H1 (cell line): ENCODE data around the gene DEFB114. TPM values are rescaled to one million over a fixed set of nuclear protein-coding genes. Genes with fewer than 3 reads are reported as not detected.

Source experiments
- CTCF ChIA-PET: fragments of 300-600 bp; sonication (Branson Sonifier 250); formaldehyde crosslinking; loops from one replicate; lab custom pipeline; 2021; ENCODE audit not compliant: partially characterized antibody; lab: Charles Lee
- POLR2A ChIA-PET: fragments of 300-600 bp; sonication (Branson Sonifier 250); formaldehyde crosslinking; loops from one replicate; lab custom pipeline; 2021; ENCODE audit warnings: inconsistent platforms; ENCODE audit not compliant: partially characterized antibody; lab: Charles Lee
- DNase-seq, 2 experiments: peaks; one replicate each; pipeline versions ENCODE4 v3.0.0 to v3.0.0-alpha.2; 2010 to 2022; ENCODE audit warnings: low spot score in 2 of 2, low read depth in 1 of 2, mixed read lengths in 1 of 2
- FAIRE-seq: peaks from 2 replicates; lab custom pipeline; 2011; peaks lifted over from hg19 to GRCh38; lab: Jason Lieb, UNC
- H2AFZ ChIP-seq: 2 replicates; pipeline ENCODE4 v1.8.1; 2012; ENCODE audit warnings: low read length, inconsistent platforms
- H2AK5ac ChIP-seq: 2 replicates; pipeline ENCODE4 v1.6.1; 2013; ENCODE audit warnings: low read depth, low read length
- H2BK120ac ChIP-seq: replicated peaks from 2 replicates; pipeline ENCODE3; 2013; ENCODE audit warnings: low read depth, low read length, inconsistent platforms
- H2BK12ac ChIP-seq: 2 replicates; pipeline ENCODE4 v1.6.1; 2013; ENCODE audit warnings: low read depth, low read length
- H2BK15ac ChIP-seq: 2 replicates; pipeline ENCODE4 v1.6.1; 2013; ENCODE audit warnings: low read length
- H2BK20ac ChIP-seq: 2 replicates; pipeline ENCODE4 v1.6.1; 2013; ENCODE audit warnings: low read length
- H2BK5ac ChIP-seq: 2 replicates; pipeline ENCODE4 v1.6.1; 2013; ENCODE audit warnings: low read depth, low read length
- H3K14ac ChIP-seq: 2 replicates; pipeline ENCODE4 v1.6.1; 2013; ENCODE audit warnings: inconsistent platforms; ENCODE audit not compliant: insufficient read length
- H3K18ac ChIP-seq: 2 replicates; pipeline ENCODE4 v1.6.1; 2013; ENCODE audit warnings: low read length; ENCODE audit errors: extremely low read depth
- H3K23ac ChIP-seq: 2 replicates; pipeline ENCODE4 v1.6.1; 2013; ENCODE audit warnings: inconsistent platforms; ENCODE audit not compliant: insufficient read length
- H3K23me2 ChIP-seq: 2 replicates; pipeline ENCODE4 v1.6.1; 2013; ENCODE audit warnings: low read depth, low read length
- H3K27ac ChIP-seq: 2 replicates; pipeline ENCODE4 v1.6.1; 2011; ENCODE audit warnings: low read depth, low read length, inconsistent platforms
- H3K27me3 ChIP-seq, 4 experiments: replicated peaks in 1 of 4; 1 replicate in 1 of 4; 2 replicates in 3 of 4; pipeline versions ENCODE4 v1.6.1 to v1.8.1; 2011 to 2013; ENCODE audit warnings: low read length in 3 of 4, mild to moderate bottlenecking in 3 of 4, inconsistent platforms in 2 of 4, mixed read lengths in 2 of 4, moderate library complexity in 1 of 4; ENCODE audit not compliant: control insufficient read depth in 3 of 4, insufficient read depth in 3 of 4; ENCODE audit errors: extremely low read depth in 1 of 4
- H3K36me3 ChIP-seq, 4 experiments: 2 replicates each; pipeline versions ENCODE4 v1.6.1 to v1.8.1; 2011 to 2013; ENCODE audit warnings: mild to moderate bottlenecking in 4 of 4, low read length in 3 of 4, moderate library complexity in 2 of 4, control low read depth in 1 of 4, inconsistent platforms in 1 of 4; ENCODE audit not compliant: insufficient read depth in 4 of 4, control insufficient read depth in 2 of 4
- H3K4ac ChIP-seq: replicated peaks from 2 replicates; pipeline ENCODE3; 2013; ENCODE audit warnings: low read length, low read depth, mixed read lengths, inconsistent platforms; ENCODE audit not compliant: insufficient read length
- H3K4me1 ChIP-seq, 4 experiments: replicated peaks in 1 of 4; 1 replicate in 1 of 4; 2 replicates in 3 of 4; pipeline versions ENCODE4 v1.6.1 to v1.8.1; 2011 to 2013; ENCODE audit warnings: low read length in 3 of 4, inconsistent platforms in 2 of 4, mixed read lengths in 1 of 4; ENCODE audit not compliant: insufficient read depth in 4 of 4, control insufficient read depth in 3 of 4
- H3K4me2 ChIP-seq, 2 experiments: 2 replicates each; pipeline versions ENCODE4 v1.6.1 to v1.8.1; 2011 to 2013; ENCODE audit warnings: low read depth in 2 of 2, low read length in 2 of 2, control low read depth in 1 of 2, inconsistent platforms in 1 of 2, mild to moderate bottlenecking in 1 of 2; ENCODE audit not compliant: insufficient read depth in 1 of 2
- H3K4me3 ChIP-seq, 4 experiments: fragments of 200-600, 300-600 bp in 1 of 4; sonication (generic), shearing (Covaris generic), sonication (Bioruptor Twin) in 1 of 4; 2 replicates each; pipeline versions ENCODE4 v1.5.1 to v1.8.1; 2011 to 2016; ENCODE audit warnings: low read length in 4 of 4, low read depth in 3 of 4, control low read depth in 2 of 4, inconsistent platforms in 2 of 4, mild to moderate bottlenecking in 2 of 4, mixed read lengths in 1 of 4, moderate library complexity in 1 of 4; ENCODE audit not compliant: insufficient read depth in 2 of 4; ENCODE audit errors: extremely low read depth in 1 of 4
- H3K56ac ChIP-seq: replicated peaks from 2 replicates; pipeline ENCODE3; 2013; ENCODE audit warnings: low read depth, mild to moderate bottlenecking, mixed read lengths, low read length, inconsistent platforms; ENCODE audit not compliant: insufficient read length
- H3K79me1 ChIP-seq: 2 replicates; pipeline ENCODE4 v1.6.1; 2013; ENCODE audit warnings: low read depth, low read length, control low read depth
- H3K79me2 ChIP-seq, 2 experiments: 2 replicates each; pipeline versions ENCODE4 v1.6.1 to v1.8.1; 2012 to 2013; ENCODE audit warnings: low read length in 2 of 2, mild to moderate bottlenecking in 2 of 2, inconsistent platforms in 1 of 2; ENCODE audit not compliant: insufficient read depth in 2 of 2, control insufficient read depth in 1 of 2
- H3K9ac ChIP-seq, 4 experiments: replicated peaks in 1 of 4; 1 replicate in 1 of 4; 2 replicates in 3 of 4; pipeline versions ENCODE4 v1.6.1 to v1.8.1; 2011 to 2013; ENCODE audit warnings: low read depth in 3 of 4, low read length in 3 of 4, control low read depth in 2 of 4, mild to moderate bottlenecking in 2 of 4, moderate library complexity in 2 of 4, inconsistent platforms in 1 of 4; ENCODE audit errors: extremely low read depth in 1 of 4
- H3K9me3 ChIP-seq, 2 experiments: 2 replicates each; pipeline versions ENCODE4 v1.6.1 to v1.8.1; 2012 to 2013; ENCODE audit warnings: mild to moderate bottlenecking in 2 of 2, moderate library complexity in 2 of 2, control low read depth in 1 of 2, inconsistent platforms in 1 of 2, low read depth in 1 of 2, low read length in 1 of 2, mixed read lengths in 1 of 2; ENCODE audit not compliant: insufficient read depth in 2 of 2
- H4K20me1 ChIP-seq, 2 experiments: replicated peaks in 1 of 2; 2 replicates each; pipeline versions ENCODE3 to v1.8.1; 2011 to 2013; ENCODE audit warnings: inconsistent platforms in 2 of 2, low read length in 2 of 2, mild to moderate bottlenecking in 1 of 2; ENCODE audit not compliant: insufficient read depth in 2 of 2, control insufficient read depth in 1 of 2
- H4K5ac ChIP-seq: 2 replicates; pipeline ENCODE4 v1.6.1; 2013; ENCODE audit warnings: low read length, low read depth, mixed read lengths, inconsistent platforms; ENCODE audit not compliant: insufficient read length
- H4K8ac ChIP-seq: 2 replicates; pipeline ENCODE4 v1.8.0; 2013; ENCODE audit warnings: mild to moderate bottlenecking, moderate library complexity, low read length, inconsistent platforms; ENCODE audit not compliant: insufficient read depth; ENCODE audit errors: extremely low read depth
- H4K91ac ChIP-seq: replicated peaks from 2 replicates; pipeline ENCODE3; 2013; ENCODE audit warnings: low read length, mixed read lengths, inconsistent platforms; ENCODE audit not compliant: insufficient read length
- CTBP2 ChIP-seq: IDR thresholded peaks from 2 replicates; pipeline ENCODE4 v1.7.0; 2011; ENCODE audit warnings: borderline replicate concordance, mild to moderate bottlenecking, moderate library complexity, mixed read lengths, low read length; ENCODE audit not compliant: insufficient read depth, insufficient read length
- YY1 ChIP-seq: IDR thresholded peaks from 2 replicates; pipeline ENCODE4 v1.6.1; 2011; ENCODE audit warnings: low read depth, mild to moderate bottlenecking, low read length
- WGBS, 2 experiments: shearing (Covaris generic) in 1 of 2; methylation state at CpG; one replicate each; pipeline versions ENCODE4 v1.1.6 to v1.1.7; 2013 to 2015; ENCODE audit warnings: low lambda C conversion rate in 2 of 2, mixed read lengths in 2 of 2, inconsistent platforms in 1 of 2, low coverage in 1 of 2, missing lambda C conversion rate in 1 of 2; ENCODE audit not compliant: insufficient replicate concordance in 2 of 2, insufficient coverage in 1 of 2, insufficient read length in 1 of 2; ENCODE audit errors: extremely low coverage in 1 of 2, missing lambda C conversion rate in 1 of 2; 5-methylcytosine and 5-hydroxymethylcytosine counted together
- polyA plus RNA-seq, 7 experiments: library from polyadenylated mRNA; depleted of rRNA in 3 of 7; stranded (reverse) in 5 of 7; unstranded in 2 of 7; fragments of >200 nt in 5 of 7; fragments of 200-250 nt in 2 of 7; gene quantifications; 1 replicate in 5 of 7; 2 replicates in 1 of 7; 4 replicates in 1 of 7; pipeline versions ENCODE4 v1.2.1 to v1.2.3, GENCODE V29; 2011 to 2013; ENCODE audit warnings: missing spikeins in 2 of 7, mixed read lengths in 2 of 7
- total RNA-seq: library from RNA; stranded (reverse); fragmentation: NEBNext Ultra II Directional; extraction: Animal tissue kit (Norgen Biotek cat#: 25700); gene quantifications from 2 replicates; pipeline ENCODE4 v1.2.1, GENCODE V29; 2021

The DEFB114 gene
- total and polyA plus RNA-seq, 2 of the 8 experiments (the other 6 are each of a cell fraction or from before 2014, with no cell fraction given) = not detected

GRCh38 chr6:49939993-49940498 lies 23.9 kb downstream of the DEFB114 start:
- no peaks in the 10 kb centered on the region for H3K27me3 ChIP-seq
- H3K79me2 ChIP-seq = no peaks in the 10 kb centered on the region
- H2BK5ac ChIP-seq = no peak overlapping the region
- H3K23ac ChIP-seq = no peak overlapping the region
- no peak overlapping the region for H2BK15ac ChIP-seq
- H3K79me1 ChIP-seq = no peaks in the 10 kb centered on the region
- H3K56ac ChIP-seq = no peak overlapping the region
- no peaks in the 10 kb centered on the region for H3K4me1 ChIP-seq
- H2BK20ac ChIP-seq = no peak overlapping the region
- H3K4me3 ChIP-seq = no peak overlapping the region
- no peak overlapping the region for H2BK120ac ChIP-seq
- no peak overlapping the region for H2AK5ac ChIP-seq
- no peak for DNase-seq
- no peak overlapping the region for H3K14ac ChIP-seq
- H4K8ac ChIP-seq = no peak overlapping the region
- H2AFZ ChIP-seq = no peak overlapping the region
- no peak overlapping the region for H3K18ac ChIP-seq
- no peaks in the 10 kb centered on the region for H3K36me3 ChIP-seq
- H3K4me2 ChIP-seq = no peak overlapping the region
- no peak overlapping the region for H2BK12ac ChIP-seq
- no peak for FAIRE-seq
- no peaks in the 10 kb centered on the region for H3K23me2 ChIP-seq
- H3K27ac ChIP-seq = no peak overlapping the region
- WGBS, 2 experiments = 72% methylated on average over 3 of the region's 3 CpGs; no CpG with 5 or more reads in 1 of the 2 experiments
- H3K4ac ChIP-seq = no peak overlapping the region
- ChIA-PET CTCF (interaction anchor here (0.9 to 1.1 kb wide), 2 partner anchors 16 to 32 kb away, joined by 3 read pairs; no protein-coding TSS in a partner anchor), POLR2A (no interaction called here)
- no peak overlapping the region for H3K9ac ChIP-seq
- no peak for TF ChIP-seq CTBP2
- TF ChIP-seq YY1 = peak; percentile 35; the same call in 1 of the 2 replicates
- no peak overlapping the region for H4K5ac ChIP-seq
- no peaks in the 10 kb centered on the region for H3K9me3 ChIP-seq
- no peaks in the 10 kb centered on the region for H4K20me1 ChIP-seq
- H4K91ac ChIP-seq = no peak overlapping the region
